RWPE2 (cell line): ENCODE measurements around the gene DPP9.
A peak's percentile ranks its signal among the peaks of the same experiment; 100 is the strongest.

Experiments used
- ATAC-seq: fragments of 200-7000 bp; cut with Tn5 transposase; 3 replicates; pipeline ENCODE4 v1.9.1; 2021; ENCODE audit warnings: low read depth
- DNase-seq: peaks from one replicate; pipeline ENCODE4 v3.0.0-alpha.2; 2020; ENCODE audit warnings: low spot score
- H3K27ac ChIP-seq: fragments of 450-650 bp; 2 replicates; pipeline ENCODE4 v1.5.1; 2017; ENCODE audit warnings: mild to moderate bottlenecking; ENCODE audit not compliant: poor library complexity, severe bottlenecking
- H3K27me3 ChIP-seq: fragments of 250-450 bp; sonication (Bioruptor Pico); 2 replicates; pipeline ENCODE4 v1.5.1; 2021; ENCODE audit warnings: mild to moderate bottlenecking, moderate library complexity; ENCODE audit not compliant: insufficient read depth, poor library complexity, severe bottlenecking
- H3K36me3 ChIP-seq: fragments of 250-450 bp; sonication (Bioruptor Pico); 2 replicates; pipeline ENCODE4 v1.5.1; 2020; ENCODE audit warnings: low read depth, mild to moderate bottlenecking, moderate library complexity
- H3K4me1 ChIP-seq: fragments of 250-450 bp; sonication (Bioruptor Pico); 2 replicates; pipeline ENCODE4 v1.5.1; 2021; ENCODE audit warnings: mild to moderate bottlenecking, moderate library complexity; ENCODE audit not compliant: insufficient read depth, poor library complexity, severe bottlenecking
- H3K4me3 ChIP-seq: fragments of 250-450 bp; sonication (Bioruptor Pico); 2 replicates; pipeline ENCODE4 v1.5.1; 2021; ENCODE audit warnings: mild to moderate bottlenecking, moderate library complexity; ENCODE audit not compliant: severe bottlenecking
- H3K9me3 ChIP-seq: fragments of 250-450 bp; sonication (Bioruptor Pico); 2 replicates; pipeline ENCODE4 v1.5.1; 2021; ENCODE audit warnings: mild to moderate bottlenecking, moderate library complexity; ENCODE audit not compliant: severe bottlenecking
- CTCF ChIP-seq: fragments of 450-650 bp; IDR thresholded peaks from one replicate; pipeline ENCODE4 v1.5.1; 2017; ENCODE audit warnings: mild to moderate bottlenecking, moderate library complexity; ENCODE audit not compliant: poor library complexity, severe bottlenecking

The DPP9 gene

GRCh38 chr19:4633140-4633967 is 90.3 kb downstream of the DPP9 start:
- H3K27me3 ChIP-seq: no peaks in the 10 kb centered on the region
- H3K4me3 ChIP-seq: no peak overlapping the region
- peak; percentile 76 for TF ChIP-seq CTCF
- H3K9me3 ChIP-seq: no peaks in the 10 kb centered on the region
- H3K4me1 ChIP-seq: no peaks in the 10 kb centered on the region
- DNase-seq: no peak
- H3K36me3 ChIP-seq: no peaks in the 10 kb centered on the region
- peak; percentile 58; the same call in 2 of the 3 replicates for ATAC-seq
- peak overlapping the region; percentile 63 for H3K27ac ChIP-seq
